Progenitor cell of endocrine pancreas (in vitro differentiated cells): Measurements from ENCODE around the gene BPIFB6. TPM values are rescaled to one million over a fixed set of nuclear protein-coding genes. Genes with fewer than 3 reads are reported as not detected.

Source experiments
- DNase-seq: peaks from one replicate; pipeline ENCODE4 v3.0.0; 2021; ENCODE audit warnings: low spot score; ENCODE audit not compliant: unreplicated experiment
- H3K27ac Mint-ChIP-seq: 2 replicates; pipeline ENCODE4 v1.8.0; 2021; ENCODE audit warnings: mild to moderate bottlenecking, moderate library complexity, mixed read lengths
- H3K27me3 Mint-ChIP-seq: 2 replicates; pipeline ENCODE4 v1.8.0; 2021; ENCODE audit warnings: mixed read lengths
- H3K36me3 Mint-ChIP-seq: 2 replicates; pipeline ENCODE4 v1.8.0; 2022; ENCODE audit warnings: mixed read lengths; ENCODE audit not compliant: insufficient read depth
- H3K4me1 Mint-ChIP-seq: 2 replicates; pipeline ENCODE4 v1.8.0; 2021; ENCODE audit warnings: low read depth, mixed read lengths
- H3K4me3 Mint-ChIP-seq: 2 replicates; pipeline ENCODE4 v1.8.0; 2021; ENCODE audit warnings: low read depth, mild to moderate bottlenecking, moderate library complexity, mixed read lengths
- H3K9me3 Mint-ChIP-seq: 2 replicates; pipeline ENCODE4 v1.8.0; 2021; ENCODE audit warnings: low read depth, mixed read lengths
- total RNA-seq: library from RNA; stranded (reverse); gene quantifications from 2 replicates; pipeline ENCODE4 v1.2.1, GENCODE V29; 2021
- TF ChIP-seq, protein P1 (sequence below): fragments of 200-600 bp; sonication (generic); IDR thresholded peaks from one replicate; pipeline ENCODE4 v1.5.0; 2021; ENCODE audit warnings: antibody characterized with exemption, mild to moderate bottlenecking; ENCODE audit not compliant: unreplicated experiment

Gene BPIFB6
- total RNA-seq, 1 donor from 2014 or later, result not detected

DNA sequence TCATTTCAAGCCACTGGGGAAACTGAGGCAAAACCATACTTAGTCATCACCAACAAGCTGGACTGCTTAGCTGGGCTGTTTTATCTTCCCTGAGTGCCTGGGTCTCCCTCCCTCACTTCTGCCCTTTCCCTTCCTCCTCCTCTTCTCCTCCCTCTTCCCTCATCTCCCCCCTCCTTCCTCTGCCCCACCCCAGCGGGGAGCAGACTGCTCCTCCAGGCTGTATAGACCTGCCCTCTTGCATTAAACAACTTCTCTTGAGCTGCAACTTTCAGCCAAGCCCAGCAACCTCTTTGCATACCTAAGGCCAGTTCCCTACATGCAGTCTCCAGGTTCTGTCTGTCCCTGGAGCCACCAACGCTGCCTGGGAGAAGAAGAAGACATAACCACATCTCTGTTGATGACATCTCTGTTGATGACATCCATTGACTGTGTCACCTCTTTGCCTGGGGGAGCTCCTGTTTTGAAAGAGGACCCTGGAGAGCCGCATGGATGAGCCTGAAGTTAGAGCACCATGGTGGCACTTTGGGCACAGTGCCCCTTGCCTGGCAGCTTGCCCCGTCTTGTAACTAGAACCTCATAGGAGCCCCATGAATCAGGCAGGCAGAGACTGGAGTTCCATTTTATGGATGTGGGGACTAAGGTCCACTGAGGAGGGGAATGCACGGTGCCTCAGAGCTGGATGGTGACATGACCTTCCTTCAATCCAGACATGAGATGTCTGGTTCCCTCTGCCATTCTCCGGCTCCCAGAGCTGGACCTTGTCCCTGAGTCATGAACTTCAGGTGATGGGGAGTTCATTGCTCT lies 7.8 kb upstream of the BPIFB6 start:
- DNase-seq, result no peak
- Mint-ChIP-seq H3K4me3 (no peak overlapping the region), H3K4me1 (no peaks in the 10 kb centered on the region), H3K9me3 (no peaks in the 10 kb centered on the region), H3K27me3 (peaks cover 4% of the 10 kb centered on the region), H3K27ac (no peak overlapping the region), H3K36me3 (no peaks in the 10 kb centered on the region)
- TF ChIP-seq, protein P1, sequence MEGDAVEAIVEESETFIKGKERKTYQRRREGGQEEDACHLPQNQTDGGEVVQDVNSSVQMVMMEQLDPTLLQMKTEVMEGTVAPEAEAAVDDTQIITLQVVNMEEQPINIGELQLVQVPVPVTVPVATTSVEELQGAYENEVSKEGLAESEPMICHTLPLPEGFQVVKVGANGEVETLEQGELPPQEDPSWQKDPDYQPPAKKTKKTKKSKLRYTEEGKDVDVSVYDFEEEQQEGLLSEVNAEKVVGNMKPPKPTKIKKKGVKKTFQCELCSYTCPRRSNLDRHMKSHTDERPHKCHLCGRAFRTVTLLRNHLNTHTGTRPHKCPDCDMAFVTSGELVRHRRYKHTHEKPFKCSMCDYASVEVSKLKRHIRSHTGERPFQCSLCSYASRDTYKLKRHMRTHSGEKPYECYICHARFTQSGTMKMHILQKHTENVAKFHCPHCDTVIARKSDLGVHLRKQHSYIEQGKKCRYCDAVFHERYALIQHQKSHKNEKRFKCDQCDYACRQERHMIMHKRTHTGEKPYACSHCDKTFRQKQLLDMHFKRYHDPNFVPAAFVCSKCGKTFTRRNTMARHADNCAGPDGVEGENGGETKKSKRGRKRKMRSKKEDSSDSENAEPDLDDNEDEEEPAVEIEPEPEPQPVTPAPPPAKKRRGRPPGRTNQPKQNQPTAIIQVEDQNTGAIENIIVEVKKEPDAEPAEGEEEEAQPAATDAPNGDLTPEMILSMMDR, result no peak

DNA sequence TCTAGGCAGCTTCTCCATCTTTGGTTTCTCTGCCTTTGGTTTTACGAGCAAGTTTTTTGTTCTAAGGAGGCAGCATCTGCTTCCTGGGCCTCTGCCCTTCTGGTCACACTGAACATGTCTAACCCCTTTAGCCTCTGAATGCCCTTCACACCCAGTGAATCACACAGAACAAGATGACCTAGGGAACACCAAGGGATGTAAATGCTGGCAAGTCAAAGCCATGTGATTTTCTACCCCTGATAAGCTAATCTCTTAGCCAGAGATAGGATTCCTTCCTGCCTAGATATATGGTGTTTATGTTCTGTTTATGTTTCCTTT lies 7.2 kb upstream of the BPIFB6 start:
- TF ChIP-seq, protein P1, result no peak

DNA sequence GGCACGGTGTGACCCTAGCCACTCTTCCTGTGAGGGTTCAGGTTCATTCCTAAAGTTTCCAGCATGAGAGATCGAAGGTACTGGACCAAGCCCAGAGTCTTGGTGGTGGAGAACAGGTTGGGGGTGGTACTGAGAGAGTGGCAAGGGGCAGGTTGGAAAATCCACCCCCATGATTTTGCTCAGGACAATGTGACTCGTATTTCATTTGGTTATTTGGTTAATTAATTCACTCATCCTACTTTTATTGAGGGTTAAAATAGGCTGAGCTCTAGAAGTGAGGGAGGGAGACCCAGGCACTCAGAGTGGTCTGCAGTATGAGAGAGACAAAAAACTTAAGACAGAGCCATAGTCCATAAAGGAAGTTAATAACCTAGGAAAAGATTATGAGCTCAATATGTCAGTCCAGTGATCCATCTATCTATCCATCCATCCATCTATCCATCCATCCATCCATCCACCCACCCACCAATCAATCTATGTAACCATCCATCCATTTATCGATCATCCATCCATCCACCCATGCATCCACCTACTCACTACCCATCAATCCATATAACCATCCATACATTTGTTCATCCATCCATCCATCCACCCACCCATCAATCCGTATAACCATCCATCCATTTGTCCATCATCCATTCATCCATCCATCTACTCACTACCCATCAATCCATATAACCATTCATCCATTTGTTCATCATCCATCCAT lies 6.7 kb upstream of the BPIFB6 start:
- H3K4me1 Mint-ChIP-seq, result no peaks in the 10 kb centered on the region
- no peaks in the 10 kb centered on the region for H3K27me3 Mint-ChIP-seq
- no peak overlapping the region for H3K27ac Mint-ChIP-seq
- H3K4me3 Mint-ChIP-seq, result no peak overlapping the region
- TF ChIP-seq, protein P1, result no peak
- no peaks in the 10 kb centered on the region for H3K36me3 Mint-ChIP-seq
- no peak for DNase-seq
- H3K9me3 Mint-ChIP-seq, result no peaks in the 10 kb centered on the region

More for the DNA sequence above, 7.2 kb upstream of the BPIFB6 start:
- Mint-ChIP-seq H3K4me3 (no peak overlapping the region), H3K27me3 (peaks cover under 1% of the 10 kb centered on the region), H3K36me3 (no peaks in the 10 kb centered on the region), H3K9me3 (no peaks in the 10 kb centered on the region), H3K27ac (no peak overlapping the region), H3K4me1 (no peaks in the 10 kb centered on the region)
- no peak for DNase-seq

DNA sequence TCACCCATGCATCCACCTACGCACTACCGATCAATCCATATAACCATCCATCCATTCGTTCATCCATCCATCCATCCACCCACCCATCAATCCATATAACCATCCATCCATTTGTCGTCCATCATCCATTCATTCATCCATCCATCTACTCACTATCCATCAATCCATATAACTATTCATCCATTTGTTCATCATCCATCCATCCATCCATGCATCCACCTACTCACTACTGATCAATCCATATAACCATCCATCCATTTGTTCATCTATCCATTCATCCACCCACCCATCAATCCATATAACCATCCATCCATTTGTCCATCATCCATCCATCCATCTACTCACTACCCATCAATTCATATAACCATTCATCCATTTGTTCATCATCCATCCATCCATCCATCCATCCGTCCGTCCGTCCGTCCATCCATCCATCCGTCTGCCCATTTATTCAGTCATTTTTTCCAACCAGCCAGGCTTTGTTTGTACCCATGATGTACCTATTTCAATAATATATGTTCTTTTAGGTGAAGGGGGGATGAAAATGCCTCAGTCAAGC lies 6.1 kb upstream of the BPIFB6 start:
- no peak overlapping the region for H3K27ac Mint-ChIP-seq
- TF ChIP-seq, protein P1, result no peak
- no peaks in the 10 kb centered on the region for H3K36me3 Mint-ChIP-seq
- H3K27me3 Mint-ChIP-seq, result no peaks in the 10 kb centered on the region
- H3K4me1 Mint-ChIP-seq, result no peaks in the 10 kb centered on the region
- DNase-seq, result no peak
- no peak overlapping the region for H3K4me3 Mint-ChIP-seq
- no peaks in the 10 kb centered on the region for H3K9me3 Mint-ChIP-seq

DNA sequence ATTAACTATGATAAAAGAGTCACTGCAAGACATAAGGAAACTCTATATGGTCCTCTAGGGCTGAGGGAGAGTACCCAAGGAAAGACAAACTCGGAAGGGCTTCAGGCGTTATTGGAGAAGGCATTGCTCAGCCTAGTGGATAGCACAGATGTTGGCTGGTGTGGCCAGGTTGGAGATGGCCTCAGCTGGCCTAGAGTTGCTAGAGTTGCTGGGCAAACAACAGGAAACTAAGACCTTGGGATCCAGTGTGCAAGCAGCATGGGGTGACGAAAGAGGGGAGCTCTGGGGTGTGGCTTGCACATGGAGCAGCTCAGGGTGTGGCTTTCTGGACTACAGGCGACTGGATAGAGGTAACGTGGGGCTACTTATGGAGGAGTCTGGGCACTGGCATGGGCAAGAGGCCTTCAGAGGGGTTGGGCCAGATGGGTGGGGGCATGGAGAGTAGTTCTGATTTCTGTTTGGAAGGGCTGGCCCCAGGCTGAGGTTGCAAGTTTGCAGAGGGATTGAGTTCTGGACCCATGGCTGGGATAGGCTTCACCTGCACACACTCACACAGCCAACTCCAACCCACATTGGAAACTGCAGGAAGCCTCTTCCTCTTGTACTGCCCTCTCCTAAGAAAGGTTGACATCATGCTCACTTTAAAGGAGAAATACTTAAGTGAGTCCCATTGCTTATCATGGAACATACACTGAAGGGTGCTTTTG lies 5.2 kb upstream of the BPIFB6 start:
- DNase-seq, result no peak
- Mint-ChIP-seq H3K4me3 (no peak overlapping the region), H3K9me3 (no peaks in the 10 kb centered on the region), H3K4me1 (no peaks in the 10 kb centered on the region), H3K27me3 (no peaks in the 10 kb centered on the region), H3K27ac (no peak overlapping the region), H3K36me3 (no peaks in the 10 kb centered on the region)
- TF ChIP-seq, protein P1, result no peak
